PC-9 (cell line): ENCODE results near the gene CDR2L.

ENCODE experiments used
- EZH2 ChIP-seq: fragments of 200-600 bp; sonication (generic); IDR thresholded peaks from 2 replicates; pipeline ENCODE4 v1.8.0; 2017; ENCODE audit warnings: antibody characterized with exemption, low read depth
- TF ChIP-seq, protein P1 (sequence below): fragments of 200-600 bp; sonication (generic); conservative IDR thresholded peaks from 2 replicates; pipeline ENCODE4 v1.6.1; 2017; ENCODE audit warnings: mixed run types, antibody characterized with exemption, mild to moderate bottlenecking, moderate library complexity

DNA sequence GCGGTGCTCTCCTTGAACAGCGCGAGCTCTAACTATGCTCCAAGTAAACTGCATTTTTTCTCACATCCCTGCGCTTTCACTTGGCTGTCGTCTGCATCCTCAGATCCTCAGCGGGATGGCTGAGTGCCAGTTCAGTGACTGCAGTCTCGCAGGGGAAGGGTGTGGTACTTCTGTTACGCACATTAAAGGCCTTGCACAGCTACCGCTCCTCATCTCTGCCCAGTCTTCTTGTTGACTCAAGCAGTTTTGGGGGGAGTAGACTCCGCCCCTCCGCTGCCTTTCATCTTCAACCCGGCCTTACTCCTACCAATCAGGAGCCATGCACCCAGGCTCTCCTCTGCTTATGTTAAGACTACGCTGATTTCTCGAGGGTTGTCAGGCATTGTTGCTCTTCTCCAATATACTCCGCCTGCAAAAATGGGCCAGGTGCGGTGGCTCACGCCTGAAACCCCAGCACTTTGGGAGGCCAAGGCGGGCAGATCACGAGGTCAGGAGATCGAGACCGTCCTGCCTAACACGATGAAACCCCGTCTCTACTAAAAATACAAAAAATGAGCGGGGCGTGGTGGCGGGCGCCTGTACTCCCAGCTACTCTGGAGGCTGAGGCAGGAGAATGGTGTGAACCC, 49.3 kb downstream of the CDR2L start:
- TF ChIP-seq, protein P1, sequence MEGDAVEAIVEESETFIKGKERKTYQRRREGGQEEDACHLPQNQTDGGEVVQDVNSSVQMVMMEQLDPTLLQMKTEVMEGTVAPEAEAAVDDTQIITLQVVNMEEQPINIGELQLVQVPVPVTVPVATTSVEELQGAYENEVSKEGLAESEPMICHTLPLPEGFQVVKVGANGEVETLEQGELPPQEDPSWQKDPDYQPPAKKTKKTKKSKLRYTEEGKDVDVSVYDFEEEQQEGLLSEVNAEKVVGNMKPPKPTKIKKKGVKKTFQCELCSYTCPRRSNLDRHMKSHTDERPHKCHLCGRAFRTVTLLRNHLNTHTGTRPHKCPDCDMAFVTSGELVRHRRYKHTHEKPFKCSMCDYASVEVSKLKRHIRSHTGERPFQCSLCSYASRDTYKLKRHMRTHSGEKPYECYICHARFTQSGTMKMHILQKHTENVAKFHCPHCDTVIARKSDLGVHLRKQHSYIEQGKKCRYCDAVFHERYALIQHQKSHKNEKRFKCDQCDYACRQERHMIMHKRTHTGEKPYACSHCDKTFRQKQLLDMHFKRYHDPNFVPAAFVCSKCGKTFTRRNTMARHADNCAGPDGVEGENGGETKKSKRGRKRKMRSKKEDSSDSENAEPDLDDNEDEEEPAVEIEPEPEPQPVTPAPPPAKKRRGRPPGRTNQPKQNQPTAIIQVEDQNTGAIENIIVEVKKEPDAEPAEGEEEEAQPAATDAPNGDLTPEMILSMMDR: no peak
- no peak for TF ChIP-seq EZH2
